Adipocyte (in vitro differentiated cells): ENCODE measurements around the gene MOB3B.

ENCODE experiments used
- DNase-seq: peaks from one replicate; pipeline ENCODE4 v3.0.0-alpha.2; 2015; ENCODE audit warnings: low read depth
- H3K27me3 ChIP-seq: replicated peaks from 2 replicates; pipeline ENCODE4 v1.7.0; 2013; ENCODE audit warnings: mild to moderate bottlenecking, low read length, moderate library complexity; ENCODE audit not compliant: control insufficient read depth, insufficient read depth
- H3K36me3 ChIP-seq: 2 replicates; pipeline ENCODE4 v1.7.0; 2013; ENCODE audit warnings: low read length, mild to moderate bottlenecking, moderate library complexity; ENCODE audit not compliant: control insufficient read depth, insufficient read depth, severe bottlenecking
- H3K4me1 ChIP-seq: 2 replicates; pipeline ENCODE4 v1.7.0; 2013; ENCODE audit warnings: mild to moderate bottlenecking, low read length, moderate library complexity; ENCODE audit not compliant: control insufficient read depth, insufficient read depth
- H3K4me3 ChIP-seq: 2 replicates; pipeline ENCODE4 v1.7.0; 2013; ENCODE audit warnings: mild to moderate bottlenecking, low read length, moderate library complexity
- H3K9ac ChIP-seq: 2 replicates; pipeline ENCODE4 v1.7.0; 2013; ENCODE audit warnings: mild to moderate bottlenecking, low read length, moderate library complexity
- H3K9me3 ChIP-seq: 2 replicates; pipeline ENCODE4 v1.7.0; 2013; ENCODE audit warnings: mild to moderate bottlenecking, low read length, moderate library complexity; ENCODE audit not compliant: control insufficient read depth

The MOB3B gene

DNA sequence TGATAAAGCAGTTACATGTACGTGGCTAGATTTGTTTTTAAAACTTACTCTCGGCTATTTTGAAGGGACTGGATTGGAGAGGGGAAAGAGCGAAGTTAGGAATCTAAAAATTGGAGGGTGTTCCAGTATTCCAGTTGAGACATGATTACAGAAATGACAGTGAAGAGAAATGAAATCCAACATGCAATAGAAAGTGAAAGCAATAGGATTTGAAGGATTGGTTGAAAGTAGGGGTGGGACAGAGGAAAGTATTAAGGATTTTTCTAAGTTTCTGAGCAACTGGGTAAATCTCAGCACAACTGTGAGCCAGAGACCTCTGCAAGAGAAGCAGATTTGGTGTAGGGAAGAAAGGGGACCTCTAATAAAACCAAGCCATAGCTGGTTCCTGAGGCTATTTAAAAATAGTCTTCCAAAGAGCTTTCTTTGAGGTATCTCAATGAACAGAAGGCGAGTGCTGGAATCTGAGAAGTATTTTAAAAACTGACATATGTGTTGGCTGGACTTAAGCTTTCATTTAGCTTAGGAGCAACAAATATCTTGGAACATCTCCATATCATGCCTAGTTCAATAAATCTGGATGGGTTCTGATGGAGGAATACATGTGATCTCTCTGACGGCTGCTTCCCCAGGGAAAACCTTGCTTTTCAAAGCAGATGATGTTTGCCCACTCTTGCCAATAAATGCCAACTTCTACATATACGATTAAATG is 115.9 kb downstream of the MOB3B start:
- Histone ChIP-seq H3K27me3 (no peaks in the 10 kb centered on the region), H3K4me1 (peaks cover 24% of the 10 kb centered on the region), H3K9ac (peak overlapping the region; percentile 83), H3K4me3 (peak overlapping the region; percentile 85), H3K9me3 (no peaks in the 10 kb centered on the region), H3K36me3 (no peaks in the 10 kb centered on the region)
- peak; percentile 13 for DNase-seq

DNA sequence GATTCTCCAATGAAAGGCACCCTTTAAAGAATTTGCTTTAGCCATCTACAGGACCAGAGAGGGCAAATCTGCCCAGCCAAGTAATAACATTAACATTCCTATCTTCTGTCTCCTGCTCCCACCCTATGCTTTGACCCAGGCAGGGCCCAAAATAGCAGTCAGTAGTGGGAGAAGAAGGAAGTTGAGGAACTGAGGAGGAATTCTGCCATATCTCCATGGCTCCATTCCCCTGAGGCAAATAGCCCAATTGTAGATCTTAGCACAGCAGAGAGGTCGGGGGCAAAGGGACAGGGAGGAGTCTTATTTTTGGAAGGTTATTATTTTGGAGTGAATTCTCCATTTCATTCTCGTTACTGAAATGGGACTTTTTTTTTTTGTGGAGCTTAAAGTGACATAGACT is 116.7 kb downstream of the MOB3B start:
- Histone ChIP-seq H3K36me3 (no peaks in the 10 kb centered on the region), H3K4me1 (peaks cover 31% of the 10 kb centered on the region), H3K9ac (peak overlapping the region; percentile 83), H3K9me3 (no peaks in the 10 kb centered on the region), H3K4me3 (peak overlapping the region; percentile 85), H3K27me3 (no peaks in the 10 kb centered on the region)
- DNase-seq: no peak

DNA sequence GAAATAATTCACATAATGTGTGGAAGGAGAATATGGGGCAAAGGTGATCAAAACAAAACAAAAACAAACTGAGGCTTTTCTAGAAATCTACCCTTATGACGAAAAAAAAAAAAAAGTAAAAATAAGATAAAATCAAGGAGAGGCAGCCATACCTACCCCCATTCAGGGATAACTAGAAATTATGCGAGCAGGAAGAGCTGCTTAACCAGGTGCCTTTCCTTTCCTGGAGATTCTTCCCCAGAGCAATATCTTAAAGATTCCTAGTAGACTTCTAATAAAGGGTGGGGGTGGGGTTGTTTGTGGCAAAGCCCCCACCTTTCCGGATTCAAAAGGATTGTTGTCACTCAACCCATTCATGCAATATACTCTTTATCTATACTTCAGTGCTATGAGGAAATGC is 117.5 kb downstream of the MOB3B start:
- H3K9me3 ChIP-seq: no peaks in the 10 kb centered on the region
- no peak overlapping the region for H3K9ac ChIP-seq
- H3K36me3 ChIP-seq: no peaks in the 10 kb centered on the region
- DNase-seq: no peak
- H3K4me1 ChIP-seq: peaks cover 38% of the 10 kb centered on the region
- no peaks in the 10 kb centered on the region for H3K27me3 ChIP-seq
- H3K4me3 ChIP-seq: no peak overlapping the region

GRCh38 chr9:27408482-27408881 is 121.1 kb downstream of the MOB3B start:
- Histone ChIP-seq H3K9ac (no peak overlapping the region), H3K27me3 (no peaks in the 10 kb centered on the region), H3K36me3 (no peaks in the 10 kb centered on the region), H3K4me1 (peaks cover 27% of the 10 kb centered on the region), H3K9me3 (no peaks in the 10 kb centered on the region), H3K4me3 (no peak overlapping the region)
- DNase-seq: no peak

- Histone ChIP-seq H3K27me3 (no peaks in the 10 kb centered on the region), H3K4me3 (no peak overlapping the region), H3K9ac (no peak overlapping the region), H3K9me3 (no peaks in the 10 kb centered on the region), H3K36me3 (no peaks in the 10 kb centered on the region), H3K4me1 (peaks cover 23% of the 10 kb centered on the region)
- DNase-seq: no peak
Observed at GRCh38 chr9:27408001-27408400, 121.6 kb downstream of the MOB3B start.

GRCh38 chr9:27407491-27407890 is 122.1 kb downstream of the MOB3B start:
- H3K36me3 ChIP-seq: no peaks in the 10 kb centered on the region
- H3K4me3 ChIP-seq: no peak overlapping the region
- H3K9me3 ChIP-seq: no peaks in the 10 kb centered on the region
- H3K9ac ChIP-seq: no peak overlapping the region
- peaks cover 18% of the 10 kb centered on the region for H3K4me1 ChIP-seq
- no peak for DNase-seq
- H3K27me3 ChIP-seq: no peaks in the 10 kb centered on the region

DNA sequence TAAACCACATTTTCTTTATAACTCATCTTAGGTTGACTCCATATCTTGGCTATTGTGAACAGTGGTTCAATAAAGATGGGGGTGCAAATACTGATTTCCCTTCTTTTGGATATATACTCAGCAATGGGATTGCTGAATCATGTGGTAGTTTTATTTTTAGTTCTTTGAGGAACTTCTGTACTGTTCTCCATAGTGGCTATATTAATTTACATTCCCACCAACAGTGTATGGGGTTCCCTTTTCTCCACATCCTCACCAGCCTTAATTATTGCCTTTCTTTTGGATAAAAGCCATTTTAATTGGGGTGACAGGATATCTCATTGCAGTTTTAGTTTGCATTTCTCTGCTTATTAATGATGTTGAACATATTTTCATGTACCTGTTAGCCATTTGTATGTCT is 125.0 kb downstream of the MOB3B start:
- Histone ChIP-seq H3K27me3 (peaks cover 9% of the 10 kb centered on the region), H3K9ac (no peak overlapping the region), H3K36me3 (no peaks in the 10 kb centered on the region), H3K4me1 (peaks cover 16% of the 10 kb centered on the region), H3K4me3 (no peak overlapping the region), H3K9me3 (no peaks in the 10 kb centered on the region)
- DNase-seq: no peak

- Histone ChIP-seq H3K9me3 (no peaks in the 10 kb centered on the region), H3K27me3 (peaks cover 20% of the 10 kb centered on the region), H3K4me3 (no peak overlapping the region), H3K36me3 (no peaks in the 10 kb centered on the region), H3K9ac (no peak overlapping the region), H3K4me1 (peaks cover 4% of the 10 kb centered on the region)
- DNase-seq: no peak
Observed at GRCh38 chr9:27402626-27403025, 127.0 kb downstream of the MOB3B start.

- no peak for DNase-seq
- H3K36me3 ChIP-seq: no peaks in the 10 kb centered on the region
- no peak overlapping the region for H3K4me3 ChIP-seq
- H3K4me1 ChIP-seq: no peaks in the 10 kb centered on the region
- H3K27me3 ChIP-seq: peaks cover 20% of the 10 kb centered on the region
- no peak overlapping the region for H3K9ac ChIP-seq
- no peaks in the 10 kb centered on the region for H3K9me3 ChIP-seq
Observed at GRCh38 chr9:27400334-27400880, 129.2 kb downstream of the MOB3B start.

- DNase-seq: no peak
- H3K36me3 ChIP-seq: no peaks in the 10 kb centered on the region
- H3K9me3 ChIP-seq: no peaks in the 10 kb centered on the region
- peaks cover 20% of the 10 kb centered on the region for H3K27me3 ChIP-seq
- no peak overlapping the region for H3K9ac ChIP-seq
- H3K4me3 ChIP-seq: no peak overlapping the region
- peaks cover 4% of the 10 kb centered on the region for H3K4me1 ChIP-seq
Observed at GRCh38 chr9:27398982-27399653, 130.5 kb downstream of the MOB3B start.

DNA sequence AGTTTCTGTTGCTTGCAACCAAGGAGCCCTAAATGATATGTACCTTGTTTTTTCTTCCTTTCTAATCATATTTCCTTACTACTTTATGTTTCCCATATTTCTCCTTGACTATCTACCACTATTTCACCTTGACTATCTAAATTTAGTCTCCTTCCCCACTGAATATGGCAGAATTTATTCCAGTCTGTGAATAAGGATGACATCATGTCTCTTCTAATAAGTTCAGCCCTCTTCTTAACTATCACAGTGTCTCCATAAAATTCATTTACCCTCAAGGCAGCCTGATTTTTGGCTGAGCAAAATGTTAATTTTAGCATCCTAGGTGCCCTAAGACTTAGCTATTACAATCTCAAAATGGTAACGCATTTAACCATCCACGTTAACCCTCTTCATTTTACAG is 133.1 kb downstream of the MOB3B start:
- H3K27me3 ChIP-seq: peaks cover 20% of the 10 kb centered on the region
- H3K9me3 ChIP-seq: no peaks in the 10 kb centered on the region
- no peak for DNase-seq
- H3K4me1 ChIP-seq: peaks cover 8% of the 10 kb centered on the region
- no peak overlapping the region for H3K9ac ChIP-seq
- no peaks in the 10 kb centered on the region for H3K36me3 ChIP-seq
- no peak overlapping the region for H3K4me3 ChIP-seq
